HepG2 (cell line): ENCODE data around the gene EGR1. TPM values are rescaled to one million over a fixed set of nuclear protein-coding genes. Genes with fewer than 3 reads are reported as not detected.

Experiments
- AGO2 ChIP-seq: fragments of 200-400 bp; formaldehyde crosslinking; optimal IDR thresholded peaks from 2 replicates; pipeline ENCODE3; 2017; ENCODE audit warnings: mild to moderate bottlenecking, low read depth, low read length, moderate library complexity
- KDM4B ChIP-seq: sonication (generic); formaldehyde crosslinking; IDR thresholded peaks from 2 replicates; pipeline ENCODE4 v1.4.0; 2020; ENCODE audit warnings: missing genetic modification reagents
- NFYB ChIP-seq: sonication (generic); formaldehyde crosslinking; IDR thresholded peaks from 2 replicates; pipeline ENCODE4 v1.4.0; 2020; ENCODE audit warnings: missing genetic modification reagents
- SIX1 ChIP-seq: sonication (generic); formaldehyde crosslinking; IDR thresholded peaks from 2 replicates; pipeline ENCODE4 v1.4.0; 2020; ENCODE audit warnings: missing genetic modification reagents, borderline replicate concordance
- SP1 ChIP-seq, 2 experiments: fragments of 450-650 bp in 1 of 2; sonication (generic) in 1 of 2; formaldehyde crosslinking in 1 of 2; IDR thresholded peaks; 2 replicates each; pipeline versions ENCODE4 v1.4.0 to v1.6.1; 2016 to 2020; ENCODE audit warnings: missing genetic modification reagents in 1 of 2
- ZNF30 ChIP-seq: sonication (generic); formaldehyde crosslinking; IDR thresholded peaks from 2 replicates; pipeline ENCODE4 v1.5.0; 2020; ENCODE audit warnings: mild to moderate bottlenecking, missing genetic modification reagents
- ZNF326 ChIP-seq: sonication (generic); formaldehyde crosslinking; IDR thresholded peaks from 2 replicates; pipeline ENCODE4 v1.4.0; 2020; ENCODE audit warnings: missing genetic modification reagents, borderline replicate concordance
- ZNF547 ChIP-seq: sonication (generic); formaldehyde crosslinking; IDR thresholded peaks from 2 replicates; pipeline ENCODE4 v1.5.1; 2020; ENCODE audit warnings: mild to moderate bottlenecking, missing genetic modification reagents
- ZNF629 ChIP-seq: sonication (generic); formaldehyde crosslinking; conservative IDR thresholded peaks from 2 replicates; pipeline ENCODE4 v1.5.0; 2020; ENCODE audit warnings: missing genetic modification reagents
- ZNF672 ChIP-seq: sonication (generic); formaldehyde crosslinking; IDR thresholded peaks from 2 replicates; pipeline ENCODE4 v1.8.1; 2022; ENCODE audit warnings: missing genetic modification reagents
- ZSCAN20 ChIP-seq: sonication (generic); formaldehyde crosslinking; IDR thresholded peaks from 2 replicates; pipeline ENCODE4 v1.4.0; 2020; ENCODE audit warnings: missing genetic modification reagents, mild to moderate bottlenecking, borderline replicate concordance
- polyA plus RNA-seq, 8 experiments: library from polyadenylated mRNA; depleted of rRNA in 3 of 8; stranded (reverse) in 7 of 8; unstranded in 1 of 8; fragments of >200 nt; fragmentation: Illumina TruSeq in 4 of 8; extraction: Trizol in 4 of 8; gene quantifications; 2 replicates each; pipeline versions ENCODE4 v1.2.1 to v1.2.3, GENCODE V29; 2011 to 2016; ENCODE audit warnings: low read depth in 4 of 8, missing spikeins in 1 of 8, mixed read lengths in 1 of 8; ENCODE audit not compliant: insufficient read depth in 1 of 8
- total RNA-seq, 5 experiments: library from RNA; depleted of rRNA; stranded (reverse); fragments of >200 nt; fragmentation: Illumina TruSeq; extraction: Trizol; gene quantifications; 2 replicates each; pipeline ENCODE4 v1.2.3, GENCODE V29; 2016; ENCODE audit warnings: low read depth in 1 of 5
- TF ChIP-seq, protein P1 (sequence below), 2 experiments: sonication (generic) in 1 of 2; formaldehyde crosslinking in 1 of 2; IDR thresholded peaks; 2 replicates each; pipeline versions ENCODE4 v1.6.1 to v1.9.0; 2014 to 2022; ENCODE audit warnings: antibody characterized with exemption in 1 of 2, borderline replicate concordance in 1 of 2, inconsistent platforms in 1 of 2, low read depth in 1 of 2, missing genetic modification reagents in 1 of 2
- TF ChIP-seq, protein P2 (sequence below): sonication (generic); formaldehyde crosslinking; conservative IDR thresholded peaks from 2 replicates; pipeline ENCODE4 v1.4.0; 2020; ENCODE audit warnings: missing genetic modification reagents
- TF ChIP-seq, protein P3 (sequence below): sonication (generic); formaldehyde crosslinking; conservative IDR thresholded peaks from 2 replicates; pipeline ENCODE4 v1.4.0; 2020; ENCODE audit warnings: missing genetic modification reagents
- TF ChIP-seq, protein P4 (sequence below): sonication (generic); formaldehyde crosslinking; IDR thresholded peaks from 2 replicates; pipeline ENCODE4 v1.8.1; 2023; ENCODE audit warnings: mild to moderate bottlenecking, missing genetic modification reagents, borderline replicate concordance
- TF ChIP-seq, protein P5 (sequence below): sonication (generic); formaldehyde crosslinking; IDR thresholded peaks from 2 replicates; pipeline ENCODE4 v1.4.0; 2020; ENCODE audit warnings: missing genetic modification reagents, mild to moderate bottlenecking, borderline replicate concordance

EGR1 gene
- total and polyA plus RNA-seq, 2 of the 13 experiments (the other 11 are each of a cell fraction or from before 2014, with no cell fraction given) = 4.1 to 4.5 TPM

DNA sequence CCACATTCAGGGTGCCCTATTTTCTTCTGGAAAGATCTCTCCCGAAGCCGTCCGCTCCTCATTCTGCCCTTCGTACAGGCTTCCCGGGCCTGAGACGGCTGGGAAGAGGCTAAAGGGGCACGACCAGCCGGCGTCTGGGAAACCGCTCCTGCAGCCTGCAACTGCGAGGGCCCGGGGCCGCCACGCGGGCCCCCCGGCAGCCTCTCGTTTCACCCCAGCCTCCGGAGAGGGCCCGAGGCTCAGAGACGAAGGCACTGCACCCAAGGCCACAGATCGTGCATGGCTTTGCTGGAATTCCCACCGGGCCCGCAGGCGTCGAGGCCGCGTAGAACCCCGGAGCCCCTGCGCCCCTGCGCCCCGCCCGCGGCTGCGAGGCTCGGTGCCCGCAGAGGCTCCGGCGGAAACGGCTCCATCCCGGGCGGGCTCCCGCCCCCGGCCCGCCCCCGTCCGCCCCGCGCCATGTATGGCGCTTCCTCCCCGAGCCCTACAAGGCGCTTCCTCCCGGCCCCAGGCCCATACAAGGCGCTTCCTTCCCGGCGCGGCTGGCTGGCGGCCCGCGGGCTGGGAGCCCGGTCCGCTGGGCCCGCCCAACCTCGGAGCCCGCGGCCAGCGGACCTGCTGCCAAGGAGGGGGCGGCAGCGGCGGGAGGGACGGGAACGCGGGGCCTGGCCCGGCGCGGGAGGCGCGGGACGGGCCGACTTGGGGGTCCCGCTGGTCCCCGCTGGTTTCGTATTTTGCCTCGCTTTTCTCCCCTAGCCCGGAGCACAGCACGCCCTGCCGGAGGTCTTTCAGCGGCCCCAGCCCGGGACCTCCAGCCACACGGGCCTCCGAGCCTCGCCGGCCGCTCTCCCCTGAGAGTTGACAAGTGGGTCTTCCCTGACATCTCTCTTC, 26.6 kb downstream of the EGR1 start (continued):
- TF ChIP-seq, protein P1, sequence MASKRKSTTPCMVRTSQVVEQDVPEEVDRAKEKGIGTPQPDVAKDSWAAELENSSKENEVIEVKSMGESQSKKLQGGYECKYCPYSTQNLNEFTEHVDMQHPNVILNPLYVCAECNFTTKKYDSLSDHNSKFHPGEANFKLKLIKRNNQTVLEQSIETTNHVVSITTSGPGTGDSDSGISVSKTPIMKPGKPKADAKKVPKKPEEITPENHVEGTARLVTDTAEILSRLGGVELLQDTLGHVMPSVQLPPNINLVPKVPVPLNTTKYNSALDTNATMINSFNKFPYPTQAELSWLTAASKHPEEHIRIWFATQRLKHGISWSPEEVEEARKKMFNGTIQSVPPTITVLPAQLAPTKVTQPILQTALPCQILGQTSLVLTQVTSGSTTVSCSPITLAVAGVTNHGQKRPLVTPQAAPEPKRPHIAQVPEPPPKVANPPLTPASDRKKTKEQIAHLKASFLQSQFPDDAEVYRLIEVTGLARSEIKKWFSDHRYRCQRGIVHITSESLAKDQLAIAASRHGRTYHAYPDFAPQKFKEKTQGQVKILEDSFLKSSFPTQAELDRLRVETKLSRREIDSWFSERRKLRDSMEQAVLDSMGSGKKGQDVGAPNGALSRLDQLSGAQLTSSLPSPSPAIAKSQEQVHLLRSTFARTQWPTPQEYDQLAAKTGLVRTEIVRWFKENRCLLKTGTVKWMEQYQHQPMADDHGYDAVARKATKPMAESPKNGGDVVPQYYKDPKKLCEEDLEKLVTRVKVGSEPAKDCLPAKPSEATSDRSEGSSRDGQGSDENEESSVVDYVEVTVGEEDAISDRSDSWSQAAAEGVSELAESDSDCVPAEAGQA (IDR thresholded peaks at IDR 0.05; ENCODE audit: low read depth) = 0 out of 2 replicates have a peak, but pooled peaks have one; percentile 25
- TF ChIP-seq, protein P1 (CRISPR knock-in tag; IDR thresholded peaks at IDR 0.05; ENCODE audit: borderline replicate concordance) = no peak
- TF ChIP-seq ZNF326 (CRISPR knock-in tag) (no peak), ZNF672 (peak; percentile 52; the same call in 1 of the 2 replicates), ZNF629 (CRISPR knock-in tag) (no peak), SIX1 (CRISPR knock-in tag) (no peak), SP1 (IDR thresholded peaks at IDR 0.05) (no peak), SP1 (CRISPR knock-in tag; IDR thresholded peaks at IDR 0.05) (peak; percentile 67), ZNF547 (peak; percentile 12), AGO2 (peak; percentile 14), KDM4B (CRISPR knock-in tag) (no peak), NFYB (CRISPR knock-in tag) (no peak), ZSCAN20 (CRISPR knock-in tag) (peak; percentile 71), ZNF30 (CRISPR knock-in tag) (0 out of 2 replicates have a peak, but pooled peaks have one; percentile 72)
- TF ChIP-seq, protein P2, sequence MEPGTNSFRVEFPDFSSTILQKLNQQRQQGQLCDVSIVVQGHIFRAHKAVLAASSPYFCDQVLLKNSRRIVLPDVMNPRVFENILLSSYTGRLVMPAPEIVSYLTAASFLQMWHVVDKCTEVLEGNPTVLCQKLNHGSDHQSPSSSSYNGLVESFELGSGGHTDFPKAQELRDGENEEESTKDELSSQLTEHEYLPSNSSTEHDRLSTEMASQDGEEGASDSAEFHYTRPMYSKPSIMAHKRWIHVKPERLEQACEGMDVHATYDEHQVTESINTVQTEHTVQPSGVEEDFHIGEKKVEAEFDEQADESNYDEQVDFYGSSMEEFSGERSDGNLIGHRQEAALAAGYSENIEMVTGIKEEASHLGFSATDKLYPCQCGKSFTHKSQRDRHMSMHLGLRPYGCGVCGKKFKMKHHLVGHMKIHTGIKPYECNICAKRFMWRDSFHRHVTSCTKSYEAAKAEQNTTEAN (CRISPR knock-in tag) = 0 out of 2 replicates have a peak, but pooled peaks have one; percentile 40
- TF ChIP-seq, protein P3, sequence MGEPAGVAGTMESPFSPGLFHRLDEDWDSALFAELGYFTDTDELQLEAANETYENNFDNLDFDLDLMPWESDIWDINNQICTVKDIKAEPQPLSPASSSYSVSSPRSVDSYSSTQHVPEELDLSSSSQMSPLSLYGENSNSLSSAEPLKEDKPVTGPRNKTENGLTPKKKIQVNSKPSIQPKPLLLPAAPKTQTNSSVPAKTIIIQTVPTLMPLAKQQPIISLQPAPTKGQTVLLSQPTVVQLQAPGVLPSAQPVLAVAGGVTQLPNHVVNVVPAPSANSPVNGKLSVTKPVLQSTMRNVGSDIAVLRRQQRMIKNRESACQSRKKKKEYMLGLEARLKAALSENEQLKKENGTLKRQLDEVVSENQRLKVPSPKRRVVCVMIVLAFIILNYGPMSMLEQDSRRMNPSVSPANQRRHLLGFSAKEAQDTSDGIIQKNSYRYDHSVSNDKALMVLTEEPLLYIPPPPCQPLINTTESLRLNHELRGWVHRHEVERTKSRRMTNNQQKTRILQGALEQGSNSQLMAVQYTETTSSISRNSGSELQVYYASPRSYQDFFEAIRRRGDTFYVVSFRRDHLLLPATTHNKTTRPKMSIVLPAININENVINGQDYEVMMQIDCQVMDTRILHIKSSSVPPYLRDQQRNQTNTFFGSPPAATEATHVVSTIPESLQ = no peak
- TF ChIP-seq, protein P4, sequence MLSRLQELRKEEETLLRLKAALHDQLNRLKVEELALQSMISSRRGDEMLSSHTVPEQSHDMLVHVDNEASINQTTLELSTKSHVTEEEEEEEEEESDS = peak; percentile 66; the same call in 1 of the 2 replicates
- TF ChIP-seq, protein P5, sequence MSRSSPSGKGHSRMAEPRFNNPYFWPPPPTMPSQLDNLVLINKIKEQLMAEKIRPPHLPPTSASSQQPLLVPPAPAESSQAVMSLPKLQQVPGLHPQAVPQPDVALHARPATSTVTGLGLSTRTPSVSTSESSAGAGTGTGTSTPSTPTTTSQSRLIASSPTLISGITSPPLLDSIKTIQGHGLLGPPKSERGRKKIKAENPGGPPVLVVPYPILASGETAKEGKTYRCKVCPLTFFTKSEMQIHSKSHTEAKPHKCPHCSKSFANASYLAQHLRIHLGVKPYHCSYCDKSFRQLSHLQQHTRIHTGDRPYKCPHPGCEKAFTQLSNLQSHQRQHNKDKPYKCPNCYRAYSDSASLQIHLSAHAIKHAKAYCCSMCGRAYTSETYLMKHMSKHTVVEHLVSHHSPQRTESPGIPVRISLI = 0 out of 2 replicates have a peak, but pooled peaks have one; percentile 22
